Activated CD8-positive, alpha-beta memory T cell treated with anti-CD3 and anti-CD28 coated beads, Interleukin-2, amount 10 ng/mL, durations not matched to agents 7 days and 5 days (primary cell): ENCODE measurements around the gene HSD11B1. TPM values are rescaled to one million over a fixed set of nuclear protein-coding genes. Genes with fewer than 3 reads are reported as not detected.
A peak's percentile ranks its signal among the peaks of the same experiment; 100 is the strongest.
"Not testable (repeated sequence)": the region's sequence is repeated elsewhere in the genome, so short reads cannot be mapped to it uniquely, and the experiment has no call there.

ENCODE experiments used
- ATAC-seq: fragments of 150-1000 bp; cut with Tn5 transposase; one replicate; pipeline ENCODE4 v1.10.0; 2021; ENCODE audit warnings: moderate library complexity
- CTCF ChIA-PET: fragments of 350-600 bp; sonication (Branson Sonifier 250); formaldehyde crosslinking; loops from one replicate; lab custom pipeline; 2021; ENCODE audit warnings: antibody characterized with exemption; lab: Charles Lee
- DNase-seq: peaks from one replicate; pipeline ENCODE4 v3.0.0-alpha.2; 2020
- H3K27ac Mint-ChIP-seq: one replicate; pipeline ENCODE4 v1.8.0; 2021; ENCODE audit warnings: mild to moderate bottlenecking, mixed read lengths
- H3K27me3 Mint-ChIP-seq: one replicate; pipeline ENCODE4 v1.8.0; 2021; ENCODE audit warnings: mixed read lengths
- H3K36me3 Mint-ChIP-seq: one replicate; pipeline ENCODE4 v1.8.0; 2021; ENCODE audit warnings: mild to moderate bottlenecking, mixed read lengths
- H3K4me1 Mint-ChIP-seq: one replicate; pipeline ENCODE4 v1.8.0; 2021; ENCODE audit warnings: mixed read lengths
- H3K4me3 Mint-ChIP-seq: one replicate; pipeline ENCODE4 v1.8.0; 2021; ENCODE audit warnings: mild to moderate bottlenecking, moderate library complexity, mixed read lengths
- H3K9me3 Mint-ChIP-seq: one replicate; pipeline ENCODE4 v1.8.0; 2022; ENCODE audit warnings: low read depth, mixed read lengths
- total RNA-seq, 2 experiments: library from RNA; stranded (reverse); gene quantifications; one replicate each; pipeline ENCODE4 v1.2.3, GENCODE V29; 2021

HSD11B1 gene
- total RNA-seq, 2 experiments from 2014 or later = 0.91 TPM; not detected in 1

GRCh38 chr1:209697126-209697525 is 7.5 kb upstream of the HSD11B1 start:
- Mint-ChIP-seq H3K36me3 (no peaks in the 10 kb centered on the region), H3K27ac (no peak overlapping the region), H3K27me3 (peaks cover 2% of the 10 kb centered on the region), H3K4me1 (peaks cover 28% of the 10 kb centered on the region), H3K4me3 (no peak overlapping the region), H3K9me3 (no peaks in the 10 kb centered on the region)
- CTCF ChIA-PET = interaction anchor here (1.2 to 2.2 kb wide), 4 partner anchors 10 to 127 kb away, joined by 4 to 9 read pairs (median 8); no protein-coding TSS in a partner anchor
- ATAC-seq (no peak), DNase-seq (no peak)

GRCh38 chr1:209700686-209701085 is 4.0 kb upstream of the HSD11B1 start:
- H3K27ac Mint-ChIP-seq, H3K27me3 Mint-ChIP-seq, H3K9me3 Mint-ChIP-seq, CTCF ChIA-PET, ATAC-seq, H3K4me3 Mint-ChIP-seq, DNase-seq, H3K36me3 Mint-ChIP-seq: not testable (repeated sequence)
- peaks cover 22% of the 10 kb centered on the region for H3K4me1 Mint-ChIP-seq

- no peaks in the 10 kb centered on the region for H3K9me3 Mint-ChIP-seq
- DNase-seq = no peak
- no peaks in the 10 kb centered on the region for H3K36me3 Mint-ChIP-seq
- H3K4me1 Mint-ChIP-seq = peaks cover 9% of the 10 kb centered on the region
- ATAC-seq = no peak
- H3K27ac Mint-ChIP-seq = no peak overlapping the region
- CTCF ChIA-PET = interaction anchor here (1.0 kb wide), 1 partner anchor 9 kb away, joined by 4 read pairs; no protein-coding TSS in a partner anchor
- H3K27me3 Mint-ChIP-seq = peaks cover 2% of the 10 kb centered on the region
- H3K4me3 Mint-ChIP-seq = no peak overlapping the region
These were observed 1.8 kb upstream of the HSD11B1 start for GRCh38 chr1:209702832-209703231.

GRCh38 chr1:209703834-209704504 is 677 bp upstream of the HSD11B1 start:
- H3K4me3 Mint-ChIP-seq = no peak overlapping the region
- no peak overlapping the region for H3K27ac Mint-ChIP-seq
- CTCF ChIA-PET = interaction anchor here (1.0 kb wide), 2 partner anchors 10 to 127 kb away, joined by 4 read pairs; no protein-coding TSS in a partner anchor
- H3K4me1 Mint-ChIP-seq = peaks cover 9% of the 10 kb centered on the region
- peaks cover 2% of the 10 kb centered on the region for H3K27me3 Mint-ChIP-seq
- H3K9me3 Mint-ChIP-seq = no peaks in the 10 kb centered on the region
- no peak for ATAC-seq
- no peaks in the 10 kb centered on the region for H3K36me3 Mint-ChIP-seq
- no peak for DNase-seq

- Mint-ChIP-seq H3K27ac (no peak overlapping the region), H3K4me1 (peaks cover 14% of the 10 kb centered on the region), H3K27me3 (peaks cover 2% of the 10 kb centered on the region), H3K36me3 (no peaks in the 10 kb centered on the region), H3K9me3 (no peaks in the 10 kb centered on the region), H3K4me3 (no peak overlapping the region)
- DNase-seq = no peak
- CTCF ChIA-PET = interaction anchor here (0.7 to 1.0 kb wide), 2 partner anchors 128 to 140 kb away, joined by 3 to 4 read pairs; no protein-coding TSS in a partner anchor
- no peak for ATAC-seq
These were observed 470 bp downstream of the HSD11B1 start for GRCh38 chr1:209705033-209705598.

GRCh38 chr1:209706622-209707021 is 2.0 kb downstream of the HSD11B1 start:
- no peak for ATAC-seq
- CTCF ChIA-PET = interaction anchor here (1.3 kb wide), 1 partner anchor 9 kb away, joined by 4 read pairs; no protein-coding TSS in a partner anchor
- H3K27ac Mint-ChIP-seq = no peak overlapping the region

GRCh38 chr1:209707308-209707707 is 2.7 kb downstream of the HSD11B1 start:
- Mint-ChIP-seq H3K27ac (no peak overlapping the region), H3K4me1 (peaks cover 22% of the 10 kb centered on the region), H3K9me3 (no peaks in the 10 kb centered on the region), H3K36me3 (no peaks in the 10 kb centered on the region), H3K4me3 (no peak overlapping the region), H3K27me3 (no peaks in the 10 kb centered on the region)
- no peak for ATAC-seq
- CTCF ChIA-PET = interaction anchor here (1.1 to 1.3 kb wide), 2 partner anchors 10 to 140 kb away, joined by 4 read pairs; no protein-coding TSS in a partner anchor
- no peak for DNase-seq

More at GRCh38 chr1:209706622-209707021, 2.0 kb downstream of the HSD11B1 start:
- Mint-ChIP-seq H3K4me1 (peaks cover 22% of the 10 kb centered on the region), H3K36me3 (no peaks in the 10 kb centered on the region), H3K4me3 (no peak overlapping the region), H3K9me3 (no peaks in the 10 kb centered on the region), H3K27me3 (no peaks in the 10 kb centered on the region)
- DNase-seq = no peak

- CTCF ChIA-PET = interaction anchor here (1.1 kb wide), 1 partner anchor 141 kb away, joined by 4 read pairs; no protein-coding TSS in a partner anchor
- ATAC-seq = no peak
- Mint-ChIP-seq H3K27me3 (no peaks in the 10 kb centered on the region), H3K27ac (no peak overlapping the region), H3K4me1 (peaks cover 22% of the 10 kb centered on the region), H3K4me3 (no peak overlapping the region), H3K36me3 (no peaks in the 10 kb centered on the region), H3K9me3 (no peaks in the 10 kb centered on the region)
- no peak for DNase-seq
These were observed 3.7 kb downstream of the HSD11B1 start for GRCh38 chr1:209708297-209708696.

GRCh38 chr1:209710093-209710492 is 5.4 kb downstream of the HSD11B1 start:
- Mint-ChIP-seq H3K4me1 (peaks cover 18% of the 10 kb centered on the region), H3K36me3 (peaks cover 2% of the 10 kb centered on the region), H3K9me3 (no peaks in the 10 kb centered on the region), H3K27ac (peak overlapping the region; percentile 67), H3K27me3 (no peaks in the 10 kb centered on the region), H3K4me3 (no peak overlapping the region)
- CTCF ChIA-PET = interaction anchor here (0.7 to 1.5 kb wide), 2 partner anchors 36 to 67 kb away, joined by 3 read pairs; no protein-coding TSS in a partner anchor
- DNase-seq (peak; percentile 44), ATAC-seq (peak; percentile 63)

GRCh38 chr1:209710847-209711246 is 6.2 kb downstream of the HSD11B1 start:
- peaks cover 2% of the 10 kb centered on the region for H3K36me3 Mint-ChIP-seq
- DNase-seq (no peak), ATAC-seq (no peak)
- H3K4me1 Mint-ChIP-seq = peaks cover 24% of the 10 kb centered on the region
- CTCF ChIA-PET = interaction anchor here (0.7 to 1.5 kb wide), 2 partner anchors 36 to 68 kb away, joined by 3 read pairs; no protein-coding TSS in a partner anchor
- no peak overlapping the region for H3K4me3 Mint-ChIP-seq
- peak overlapping the region; percentile 2 for H3K27ac Mint-ChIP-seq
- no peaks in the 10 kb centered on the region for H3K27me3 Mint-ChIP-seq
- no peaks in the 10 kb centered on the region for H3K9me3 Mint-ChIP-seq

- ATAC-seq = peak; percentile 16
- Mint-ChIP-seq H3K4me3 (no peak overlapping the region), H3K27ac (no peak overlapping the region)
These were observed 9.7 kb downstream of the HSD11B1 start for GRCh38 chr1:209714338-209714737.

GRCh38 chr1:209715314-209715713 is 10.7 kb downstream of the HSD11B1 start:
- ATAC-seq (no peak), DNase-seq (no peak)
- H3K27ac Mint-ChIP-seq = no peak overlapping the region
- H3K4me3 Mint-ChIP-seq = no peak overlapping the region
- H3K9me3 Mint-ChIP-seq = no peaks in the 10 kb centered on the region
- CTCF ChIA-PET = no interaction called here
- peaks cover 4% of the 10 kb centered on the region for H3K36me3 Mint-ChIP-seq
- peaks cover 21% of the 10 kb centered on the region for H3K4me1 Mint-ChIP-seq
- no peaks in the 10 kb centered on the region for H3K27me3 Mint-ChIP-seq

More at GRCh38 chr1:209714338-209714737, 9.7 kb downstream of the HSD11B1 start:
- no peaks in the 10 kb centered on the region for H3K9me3 Mint-ChIP-seq
- peaks cover 28% of the 10 kb centered on the region for H3K4me1 Mint-ChIP-seq
- no peak for DNase-seq
- no peaks in the 10 kb centered on the region for H3K27me3 Mint-ChIP-seq
- peaks cover 4% of the 10 kb centered on the region for H3K36me3 Mint-ChIP-seq
- CTCF ChIA-PET = no interaction called here

- H3K36me3 Mint-ChIP-seq = peaks cover 4% of the 10 kb centered on the region
- no peak overlapping the region for H3K27ac Mint-ChIP-seq
- no peaks in the 10 kb centered on the region for H3K27me3 Mint-ChIP-seq
- ATAC-seq = no peak
- H3K4me3 Mint-ChIP-seq = no peak overlapping the region
- H3K4me1 Mint-ChIP-seq = peaks cover 16% of the 10 kb centered on the region
- CTCF ChIA-PET = interaction anchor here (0.7 kb wide), 1 partner anchor 10 kb away, joined by 3 read pairs; no protein-coding TSS in a partner anchor
- DNase-seq = no peak
- H3K9me3 Mint-ChIP-seq = no peaks in the 10 kb centered on the region
These were observed 13.2 kb downstream of the HSD11B1 start for GRCh38 chr1:209717818-209718217.
